Measurements from ENCODE around the gene NOP9.
"Not testable (repeated sequence)": the region's sequence is repeated elsewhere in the genome, so short reads cannot be mapped to it uniquely, and the experiment has no call there.

The NOP9 gene

GRCh38 chr14:24348186-24348585 lies 48.5 kb downstream of the NOP9 start:
- DNase-seq (ENCODE audit: low read depth in 3 of 3) = no peak

GRCh38 chr14:24349742-24350141 lies 50.1 kb downstream of the NOP9 start:
- no peak for DNase-seq (ENCODE audit: low read depth in 3 of 3)

GRCh38 chr14:24351517-24351916 lies 51.9 kb downstream of the NOP9 start:
- DNase-seq (ENCODE audit: low read depth in 3 of 3) = no peak

GRCh38 chr14:24353559-24354481 lies 54.2 kb downstream of the NOP9 start:
- DNase-seq (ENCODE audit: low read depth in 3 of 3) = no peak

GRCh38 chr14:24354482-24354825 lies 54.8 kb downstream of the NOP9 start:
- DNase-seq (ENCODE audit: low read depth in 3 of 3) = not testable (repeated sequence)

GRCh38 chr14:24355009-24355408 lies 55.4 kb downstream of the NOP9 start:
- DNase-seq (ENCODE audit: low read depth in 3 of 3) = no peak

GRCh38 chr14:24356208-24356607 lies 56.6 kb downstream of the NOP9 start:
- DNase-seq (ENCODE audit: low read depth in 3 of 3) = no peak
